Karpas-422 (cell line): ENCODE measurements around the gene AKAP13. TPM values are rescaled to one million over a fixed set of nuclear protein-coding genes. Genes with fewer than 3 reads are reported as not detected.

Source experiments
- DNase-seq: peaks from one replicate; pipeline ENCODE4 v3.0.0-alpha.2; 2015
- H2AFZ ChIP-seq: fragments of 200-600 bp; sonication (generic); 2 replicates; pipeline ENCODE4 v1.6.1; 2014; ENCODE audit warnings: antibody characterized with exemption, low read length, mixed read lengths
- H3K27ac ChIP-seq: fragments of 200-600 bp; sonication (generic); 2 replicates; pipeline ENCODE4 v1.5.1; 2014; ENCODE audit warnings: mild to moderate bottlenecking, low read length, moderate library complexity
- H3K27me3 ChIP-seq: fragments of 200-600 bp; sonication (generic); 2 replicates; pipeline ENCODE4 v1.6.1; 2014; ENCODE audit warnings: low read length, mixed read lengths
- H3K36me3 ChIP-seq: fragments of 200-600 bp; sonication (generic); 2 replicates; pipeline ENCODE4 v1.6.1; 2014; ENCODE audit warnings: low read length, mixed read lengths; ENCODE audit not compliant: insufficient read depth
- H3K4me1 ChIP-seq: fragments of 200-600 bp; sonication (generic); 2 replicates; pipeline ENCODE4 v1.6.1; 2014; ENCODE audit warnings: mild to moderate bottlenecking, low read length, mixed read lengths
- H3K4me2 ChIP-seq: fragments of 200-600 bp; sonication (generic); 2 replicates; pipeline ENCODE4 v1.6.1; 2014; ENCODE audit warnings: low read length, low read depth, mild to moderate bottlenecking; ENCODE audit not compliant: poor library complexity, severe bottlenecking
- H3K4me3 ChIP-seq: fragments of 200-600 bp; sonication (generic); 2 replicates; pipeline ENCODE4 v1.5.1; 2014; ENCODE audit warnings: mild to moderate bottlenecking, antibody characterized with exemption, low read length, mixed read lengths
- H3K79me2 ChIP-seq: fragments of 200-600 bp; sonication (generic); 2 replicates; pipeline ENCODE4 v1.6.1; 2014; ENCODE audit warnings: mild to moderate bottlenecking, low read length, mixed read lengths
- H3K9ac ChIP-seq: fragments of 200-600 bp; sonication (generic); 2 replicates; pipeline ENCODE4 v1.6.0; 2014; ENCODE audit warnings: low read length
- H3K9me2 ChIP-seq: fragments of 200-600 bp; sonication (generic), shearing (Covaris generic); replicated peaks from 2 replicates; pipeline ENCODE4 v1.6.0; 2014; ENCODE audit warnings: mild to moderate bottlenecking, low read length, moderate library complexity; ENCODE audit not compliant: insufficient read depth
- H3K9me3 ChIP-seq: fragments of 300-700, 200-600 bp; sonication (generic); 2 replicates; pipeline ENCODE4 v1.6.1; 2014; ENCODE audit warnings: low read length, mixed read lengths
- H4K20me1 ChIP-seq: fragments of 200-600 bp; sonication (generic); 2 replicates; pipeline ENCODE4 v1.6.1; 2014; ENCODE audit warnings: mild to moderate bottlenecking, antibody characterized with exemption, low read length, low read depth; ENCODE audit not compliant: insufficient read depth
- total RNA-seq: library from RNA; depleted of rRNA; stranded (reverse); fragments of >200 nt; shearing (Covaris generic); gene quantifications from 2 replicates; pipeline ENCODE4 v1.2.3, GENCODE V29; 2014; ENCODE audit warnings: low replicate concordance

The AKAP13 gene
- total RNA-seq, 1 experiment from 2014 or later = 166 TPM

DNA sequence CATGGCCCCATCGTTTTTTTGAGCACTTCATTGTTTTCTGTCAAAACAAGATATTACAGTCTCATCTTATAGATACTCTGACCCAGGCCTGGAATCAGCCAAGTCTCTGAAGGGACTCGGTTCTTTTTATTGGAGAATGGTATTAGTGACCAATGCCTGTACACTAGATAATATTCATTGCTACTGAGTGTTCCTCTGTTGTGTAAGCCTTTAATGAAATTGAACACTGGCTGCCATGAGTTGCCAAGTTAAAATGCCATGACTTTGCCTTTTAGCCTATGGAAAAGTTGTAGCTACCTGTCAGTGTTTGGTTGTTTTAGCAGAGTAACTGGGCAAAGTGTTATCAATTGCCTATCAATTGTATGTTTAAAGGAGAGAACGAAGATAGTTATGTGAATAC, 134.0 kb downstream of the AKAP13 start:
- Histone ChIP-seq H3K27me3 (no peaks in the 10 kb centered on the region), H3K4me1 (peaks cover 23% of the 10 kb centered on the region), H3K9me3 (no peaks in the 10 kb centered on the region), H3K4me3 (no peak overlapping the region), H3K9me2 (no peaks in the 10 kb centered on the region), H3K4me2 (no peak overlapping the region), H3K27ac (no peak overlapping the region), H2AFZ (no peak overlapping the region), H3K36me3 (no peaks in the 10 kb centered on the region), H4K20me1 (no peaks in the 10 kb centered on the region), H3K9ac (no peak overlapping the region), H3K79me2 (peaks cover 98% of the 10 kb centered on the region)
- DNase-seq = no peak

DNA sequence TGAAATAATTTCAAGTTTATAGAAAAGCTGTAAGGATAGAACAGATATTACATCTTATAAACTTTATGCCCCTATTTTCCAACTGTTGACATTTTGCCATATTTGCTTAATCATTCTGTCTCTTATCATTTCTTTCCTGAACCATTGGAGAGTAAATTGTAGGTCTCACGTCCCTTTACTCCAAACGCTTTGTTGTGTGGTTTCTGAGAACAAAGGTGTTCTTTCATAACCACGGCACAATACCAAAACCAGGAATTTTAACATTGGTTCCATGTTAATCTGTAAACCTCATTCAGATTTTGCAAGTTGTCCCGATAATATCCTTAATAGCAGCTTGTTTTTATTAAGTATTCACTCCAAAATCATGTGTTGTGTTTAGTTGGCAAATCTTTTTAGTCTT, 134.8 kb downstream of the AKAP13 start:
- DNase-seq = no peak
- H3K9ac ChIP-seq = no peak overlapping the region
- H2AFZ ChIP-seq = no peak overlapping the region
- H4K20me1 ChIP-seq = no peaks in the 10 kb centered on the region
- H3K79me2 ChIP-seq = peaks cover 97% of the 10 kb centered on the region
- H3K4me2 ChIP-seq = no peak overlapping the region
- H3K9me3 ChIP-seq = no peaks in the 10 kb centered on the region
- H3K9me2 ChIP-seq = no peaks in the 10 kb centered on the region
- no peaks in the 10 kb centered on the region for H3K36me3 ChIP-seq
- H3K4me1 ChIP-seq = peaks cover 20% of the 10 kb centered on the region
- no peak overlapping the region for H3K27ac ChIP-seq
- H3K27me3 ChIP-seq = no peaks in the 10 kb centered on the region
- no peak overlapping the region for H3K4me3 ChIP-seq

DNA sequence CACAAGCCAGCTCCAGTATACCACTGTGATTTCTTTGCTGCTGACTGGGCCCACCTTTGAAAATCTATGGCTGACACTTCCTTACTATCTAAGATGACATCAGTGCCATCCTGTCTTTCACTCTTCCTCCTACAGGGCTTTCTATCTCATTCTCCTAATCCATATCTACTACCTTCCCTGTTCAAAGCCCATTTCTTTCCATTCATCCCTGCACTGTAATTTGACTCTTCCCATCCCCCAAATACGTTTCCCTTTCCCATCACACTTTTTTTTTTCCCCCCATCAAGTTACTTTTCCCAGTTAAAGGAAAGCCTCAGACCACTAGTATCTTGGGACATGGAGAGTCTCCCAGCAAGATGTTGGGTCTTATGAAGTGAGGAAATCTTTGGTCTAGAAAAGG, 136.7 kb downstream of the AKAP13 start:
- Histone ChIP-seq H3K27ac (no peak overlapping the region), H3K9ac (no peak overlapping the region), H3K79me2 (peaks cover 95% of the 10 kb centered on the region), H3K9me3 (no peaks in the 10 kb centered on the region), H2AFZ (no peak overlapping the region), H3K9me2 (no peaks in the 10 kb centered on the region), H3K27me3 (no peaks in the 10 kb centered on the region), H3K36me3 (peaks cover 2% of the 10 kb centered on the region; the same call in 1 of the 2 replicates), H3K4me3 (no peak overlapping the region), H3K4me1 (peaks cover 17% of the 10 kb centered on the region), H3K4me2 (no peak overlapping the region), H4K20me1 (no peaks in the 10 kb centered on the region)
- no peak for DNase-seq

GRCh38 chr15:85518979-85519761, 138.8 kb downstream of the AKAP13 start:
- peaks cover 5% of the 10 kb centered on the region; the same call in 1 of the 2 replicates for H3K36me3 ChIP-seq
- peaks cover 12% of the 10 kb centered on the region for H3K4me1 ChIP-seq
- no peaks in the 10 kb centered on the region for H3K9me3 ChIP-seq
- no peak for DNase-seq
- no peaks in the 10 kb centered on the region for H3K9me2 ChIP-seq
- no peak overlapping the region for H3K4me2 ChIP-seq
- no peak overlapping the region for H3K9ac ChIP-seq
- H3K79me2 ChIP-seq = peaks cover 93% of the 10 kb centered on the region
- no peaks in the 10 kb centered on the region for H4K20me1 ChIP-seq
- no peaks in the 10 kb centered on the region for H3K27me3 ChIP-seq
- no peak overlapping the region; the same call in 1 of the 2 replicates for H3K27ac ChIP-seq
- H3K4me3 ChIP-seq = no peak overlapping the region
- no peak overlapping the region for H2AFZ ChIP-seq

DNA sequence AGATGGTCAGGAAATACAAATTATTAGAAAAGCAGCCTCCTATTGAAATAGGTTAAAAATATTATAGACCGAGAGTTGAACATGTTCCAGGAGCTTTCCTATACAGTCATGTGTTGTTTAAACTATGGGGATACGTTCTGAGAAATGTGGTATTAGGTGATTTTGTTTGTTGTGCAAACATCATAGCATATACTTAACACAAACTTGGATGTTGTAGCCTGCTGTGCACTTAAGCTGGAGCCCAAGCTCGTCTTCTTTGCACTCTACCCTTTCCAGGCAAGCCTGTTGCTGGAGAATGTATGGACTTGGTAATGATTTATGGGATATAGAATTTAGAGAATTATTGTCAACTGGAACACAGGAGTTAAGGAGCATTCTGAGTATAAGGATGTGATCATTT, 140.2 kb downstream of the AKAP13 start:
- H3K4me1 ChIP-seq = peaks cover 13% of the 10 kb centered on the region
- H3K9ac ChIP-seq = no peak overlapping the region
- H4K20me1 ChIP-seq = no peaks in the 10 kb centered on the region
- H3K27me3 ChIP-seq = no peaks in the 10 kb centered on the region
- H3K4me2 ChIP-seq = no peak overlapping the region
- no peak overlapping the region for H3K27ac ChIP-seq
- H3K36me3 ChIP-seq = peaks cover 5% of the 10 kb centered on the region; the same call in 1 of the 2 replicates
- no peak overlapping the region for H3K4me3 ChIP-seq
- H3K9me3 ChIP-seq = no peaks in the 10 kb centered on the region
- H2AFZ ChIP-seq = no peak overlapping the region
- peaks cover 85% of the 10 kb centered on the region for H3K79me2 ChIP-seq
- no peak for DNase-seq
- no peaks in the 10 kb centered on the region for H3K9me2 ChIP-seq

GRCh38 chr15:85523530-85523929, 143.1 kb downstream of the AKAP13 start:
- no peak overlapping the region for H3K27ac ChIP-seq

GRCh38 chr15:85525755-85526154, 145.4 kb downstream of the AKAP13 start:
- no peak overlapping the region for H3K4me2 ChIP-seq
- H4K20me1 ChIP-seq = no peaks in the 10 kb centered on the region
- no peak overlapping the region for H3K4me3 ChIP-seq
- H3K27me3 ChIP-seq = no peaks in the 10 kb centered on the region
- peak overlapping the region; percentile 24; the same call in 1 of the 2 replicates for H3K27ac ChIP-seq
- H3K9me3 ChIP-seq = no peaks in the 10 kb centered on the region
- no peaks in the 10 kb centered on the region for H3K9me2 ChIP-seq
- H3K4me1 ChIP-seq = peaks cover 51% of the 10 kb centered on the region
- DNase-seq = no peak
- no peak overlapping the region for H3K9ac ChIP-seq
- H2AFZ ChIP-seq = no peak overlapping the region
- H3K79me2 ChIP-seq = peaks cover 83% of the 10 kb centered on the region
- H3K36me3 ChIP-seq = peaks cover 5% of the 10 kb centered on the region; the same call in 1 of the 2 replicates

More at GRCh38 chr15:85523530-85523929, 143.1 kb downstream of the AKAP13 start:
- no peaks in the 10 kb centered on the region for H3K9me2 ChIP-seq
- no peaks in the 10 kb centered on the region for H3K9me3 ChIP-seq
- peaks cover 82% of the 10 kb centered on the region for H3K79me2 ChIP-seq
- H3K36me3 ChIP-seq = peaks cover 5% of the 10 kb centered on the region; the same call in 1 of the 2 replicates
- no peaks in the 10 kb centered on the region for H3K27me3 ChIP-seq
- no peak overlapping the region for H3K9ac ChIP-seq
- H3K4me3 ChIP-seq = no peak overlapping the region
- no peak overlapping the region for H2AFZ ChIP-seq
- no peak for DNase-seq
- H3K4me1 ChIP-seq = peaks cover 37% of the 10 kb centered on the region
- no peak overlapping the region for H3K4me2 ChIP-seq
- no peaks in the 10 kb centered on the region for H4K20me1 ChIP-seq

DNA sequence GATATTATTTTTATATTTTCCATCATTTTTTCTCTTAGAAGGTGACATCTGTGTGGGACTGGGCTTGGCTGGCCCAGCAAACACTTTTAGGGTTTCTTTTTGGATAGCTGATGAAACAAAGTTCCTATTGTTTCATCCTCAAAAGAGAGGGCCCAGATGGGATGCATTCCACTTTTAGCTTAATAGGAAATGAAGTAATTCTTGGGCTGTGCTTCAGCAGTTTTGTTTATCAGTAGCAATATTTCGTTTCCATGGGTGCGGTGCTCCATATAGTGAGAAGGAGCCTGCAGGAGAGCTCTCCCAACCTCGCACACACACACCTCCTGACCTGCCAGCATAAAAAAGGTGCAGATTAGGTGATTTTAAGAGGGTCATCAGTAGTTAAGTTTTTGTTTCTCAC, 147.5 kb downstream of the AKAP13 start:
- Histone ChIP-seq H3K36me3 (no peaks in the 10 kb centered on the region), H4K20me1 (no peaks in the 10 kb centered on the region), H3K27ac (peak overlapping the region; percentile 40; the same call in 1 of the 2 replicates), H3K27me3 (no peaks in the 10 kb centered on the region), H3K9me3 (no peaks in the 10 kb centered on the region), H3K4me3 (no peak overlapping the region), H3K9me2 (no peaks in the 10 kb centered on the region), H3K4me1 (peaks cover 73% of the 10 kb centered on the region), H3K9ac (no peak overlapping the region), H3K79me2 (peaks cover 84% of the 10 kb centered on the region), H3K4me2 (no peak overlapping the region), H2AFZ (no peak overlapping the region)
- DNase-seq = no peak
